Mesothelial cell of epicardium (in vitro differentiated cells): Measurements from ENCODE around the gene FAM185A. TPM values are rescaled to one million over a fixed set of nuclear protein-coding genes. Genes with fewer than 3 reads are reported as not detected.
A peak's percentile ranks its signal among the peaks of the same experiment; 100 is the strongest.

Experiments used
- DNase-seq, 2 experiments: peaks; one replicate each; pipeline ENCODE4 v3.0.0; 2021; ENCODE audit warnings: low spot score in 2 of 2; ENCODE audit not compliant: unreplicated experiment in 2 of 2
- H3K27ac Mint-ChIP-seq: 2 replicates; pipeline ENCODE4 v1.8.0; 2021; ENCODE audit warnings: mixed read lengths
- H3K27me3 Mint-ChIP-seq: 2 replicates; pipeline ENCODE4 v1.8.0; 2021; ENCODE audit warnings: low read depth, mixed read lengths
- H3K36me3 Mint-ChIP-seq: 2 replicates; pipeline ENCODE4 v1.8.0; 2021; ENCODE audit warnings: mixed read lengths
- H3K4me1 Mint-ChIP-seq: 2 replicates; pipeline ENCODE4 v1.8.0; 2021; ENCODE audit warnings: mixed read lengths
- H3K4me3 Mint-ChIP-seq: 2 replicates; pipeline ENCODE4 v1.8.0; 2021; ENCODE audit warnings: mild to moderate bottlenecking, moderate library complexity, mixed read lengths
- H3K9me3 Mint-ChIP-seq: 2 replicates; pipeline ENCODE4 v1.8.0; 2021; ENCODE audit warnings: mixed read lengths
- CTCF ChIP-seq: fragments of 200-600 bp; sonication (generic); IDR thresholded peaks from one replicate; pipeline ENCODE4 v1.5.0; 2021; ENCODE audit warnings: antibody characterized with exemption; ENCODE audit not compliant: unreplicated experiment
- total RNA-seq: library from RNA; stranded (reverse); gene quantifications from 3 replicates; pipeline ENCODE4 v1.2.1, GENCODE V29; 2021

The FAM185A gene
- total RNA-seq, 1 donor from 2014 or later, result 11.6 TPM

DNA sequence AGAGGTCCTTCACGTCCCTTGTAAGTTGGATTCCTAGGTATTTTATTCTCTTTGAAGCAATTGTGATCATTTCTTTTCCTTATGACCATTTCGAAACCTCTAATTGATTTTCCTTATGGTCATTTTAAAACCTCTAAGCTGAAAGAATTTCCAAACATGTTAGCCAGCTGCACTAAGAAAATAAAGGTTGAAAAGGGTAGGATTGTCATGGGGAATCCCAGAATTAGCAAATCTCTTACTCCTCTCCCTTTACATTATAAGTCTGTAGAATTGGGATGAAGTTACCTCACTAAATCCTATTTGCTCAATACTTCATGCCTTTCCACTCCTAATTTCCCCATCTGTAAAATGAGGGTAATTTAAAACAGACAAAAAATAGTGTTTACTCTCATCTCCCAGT is 79.5 kb downstream of the FAM185A start:
- Mint-ChIP-seq H3K9me3 (no peaks in the 10 kb centered on the region), H3K4me3 (no peak overlapping the region), H3K4me1 (peaks cover 21% of the 10 kb centered on the region), H3K36me3 (peaks cover 23% of the 10 kb centered on the region), H3K27me3 (no peaks in the 10 kb centered on the region), H3K27ac (no peak overlapping the region)
- no peak for TF ChIP-seq CTCF
- no peak for DNase-seq

- Mint-ChIP-seq H3K27me3 (no peaks in the 10 kb centered on the region), H3K36me3 (peaks cover 22% of the 10 kb centered on the region), H3K4me3 (no peak overlapping the region), H3K27ac (peak overlapping the region; percentile 7), H3K9me3 (no peaks in the 10 kb centered on the region), H3K4me1 (peaks cover 16% of the 10 kb centered on the region)
- DNase-seq, result no peak
- TF ChIP-seq CTCF, result no peak
These were observed 80.3 kb downstream of the FAM185A start for GRCh38 chr7:102829075-102829474.

DNA sequence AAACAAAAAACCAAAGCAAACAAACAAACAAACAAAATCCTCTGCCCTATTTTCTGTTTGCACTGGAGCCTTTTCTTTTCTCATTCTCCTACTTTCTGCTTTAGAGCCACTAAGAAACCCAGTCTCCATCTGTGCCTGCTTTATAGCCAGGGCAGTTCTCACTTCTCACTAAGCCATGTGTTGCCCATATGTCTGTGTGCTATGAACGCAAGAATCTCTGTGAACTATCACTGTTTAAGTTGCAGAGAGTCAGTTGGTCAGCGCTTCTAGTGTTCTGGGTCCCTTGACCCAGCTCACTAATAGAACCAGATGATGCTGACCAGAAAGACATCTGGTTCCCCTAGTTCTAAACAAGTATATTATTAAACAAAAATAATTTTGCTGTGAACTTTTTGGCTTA is 81.4 kb downstream of the FAM185A start:
- Mint-ChIP-seq H3K4me1 (peaks cover 22% of the 10 kb centered on the region), H3K36me3 (peaks cover 22% of the 10 kb centered on the region), H3K4me3 (no peak overlapping the region), H3K27me3 (no peaks in the 10 kb centered on the region), H3K27ac (no peak overlapping the region), H3K9me3 (no peaks in the 10 kb centered on the region)
- no peak for DNase-seq
- TF ChIP-seq CTCF, result no peak

- DNase-seq, result no peak
- peaks cover 35% of the 10 kb centered on the region for H3K4me1 Mint-ChIP-seq
- H3K27ac Mint-ChIP-seq, result no peak overlapping the region
- no peak for TF ChIP-seq CTCF
- H3K27me3 Mint-ChIP-seq, result no peaks in the 10 kb centered on the region
- peaks cover 9% of the 10 kb centered on the region for H3K36me3 Mint-ChIP-seq
- no peak overlapping the region for H3K4me3 Mint-ChIP-seq
- no peaks in the 10 kb centered on the region for H3K9me3 Mint-ChIP-seq
These were observed 83.9 kb downstream of the FAM185A start for GRCh38 chr7:102832674-102833073.

GRCh38 chr7:102833343-102833742 is 84.5 kb downstream of the FAM185A start:
- TF ChIP-seq CTCF, result no peak
- H3K9me3 Mint-ChIP-seq, result no peaks in the 10 kb centered on the region
- no peak for DNase-seq
- H3K4me1 Mint-ChIP-seq, result peaks cover 35% of the 10 kb centered on the region
- H3K36me3 Mint-ChIP-seq, result peaks cover 7% of the 10 kb centered on the region
- no peak overlapping the region for H3K4me3 Mint-ChIP-seq
- H3K27ac Mint-ChIP-seq, result no peak overlapping the region
- H3K27me3 Mint-ChIP-seq, result no peaks in the 10 kb centered on the region

- H3K27ac Mint-ChIP-seq, result no peak overlapping the region
- no peaks in the 10 kb centered on the region for H3K27me3 Mint-ChIP-seq
- H3K4me3 Mint-ChIP-seq, result no peak overlapping the region
- no peak for TF ChIP-seq CTCF
- DNase-seq, result no peak
- peaks cover 4% of the 10 kb centered on the region for H3K36me3 Mint-ChIP-seq
- no peaks in the 10 kb centered on the region for H3K9me3 Mint-ChIP-seq
- H3K4me1 Mint-ChIP-seq, result peaks cover 32% of the 10 kb centered on the region
These were observed 85.7 kb downstream of the FAM185A start for GRCh38 chr7:102834466-102834865.
